ENCODE data around the gene POPDC2. TPM values are rescaled to one million over a fixed set of nuclear protein-coding genes. Genes with fewer than 3 reads are reported as not detected.

The POPDC2 gene
- total RNA-seq, 1 experiment from 2014 or later: 0.37 TPM

DNA sequence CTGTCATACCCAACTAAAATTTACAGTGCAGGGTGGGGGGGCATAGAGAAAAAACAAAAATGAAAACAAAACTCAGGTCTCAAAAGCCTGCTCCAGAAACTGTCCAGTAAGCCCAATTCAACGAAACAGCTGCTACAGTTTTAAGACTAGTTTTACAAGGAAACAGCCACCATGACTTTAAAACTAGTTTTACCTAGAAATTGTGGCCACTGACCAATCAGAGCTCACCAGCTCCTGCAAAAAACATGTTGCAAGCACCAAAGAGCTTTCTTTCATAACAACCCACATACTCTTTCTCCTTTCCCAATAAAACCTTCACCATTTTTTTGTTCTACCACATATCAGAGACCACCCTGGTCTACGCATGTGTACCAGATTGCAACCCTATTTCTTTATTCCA lies 35.1 kb upstream of the POPDC2 start:
- Histone ChIP-seq H2BK5ac (ENCODE audit: insufficient read length, low read length) (no peak overlapping the region), H3K56ac (ENCODE audit: insufficient read length, low read depth, low read length) (no peak overlapping the region), H2BK120ac (ENCODE audit: low read depth, low read length, poor library complexity, severe bottlenecking) (no peak overlapping the region), H2AFZ (ENCODE audit: low read length) (no peak overlapping the region), H3K9me3 (ENCODE audit: control insufficient read depth, low read depth, low read length) (no peaks in the 10 kb centered on the region), H2BK12ac (ENCODE audit: insufficient read length, low read depth, low read length) (no peak overlapping the region), H3K4me1 (ENCODE audit: insufficient read depth, low read length) (no peaks in the 10 kb centered on the region), H4K5ac (ENCODE audit: insufficient read length, low read depth, low read length) (no peak overlapping the region), H3K18ac (ENCODE audit: insufficient read length, low read depth, low read length) (no peak overlapping the region), H3K23ac (ENCODE audit: insufficient read length, low read depth, low read length) (no peak overlapping the region), H4K91ac (ENCODE audit: insufficient read length, low read depth, low read length) (no peak overlapping the region), H3K4me2 (ENCODE audit: insufficient read depth, insufficient read length, low read length) (no peak overlapping the region), H3K27ac (ENCODE audit: insufficient read length, low read depth, low read length) (no peak overlapping the region), H3T11ph (ENCODE audit: low read length) (no peak overlapping the region), H3K9ac (ENCODE audit: extremely low read depth, insufficient read length, low read length) (no peak overlapping the region), H2BK15ac (ENCODE audit: low read depth, low read length) (no peak overlapping the region), H2AK5ac (ENCODE audit: insufficient read length, low read length) (no peak overlapping the region), H4K8ac (replicated peaks; ENCODE audit: insufficient read length, low read depth, low read length) (no peak overlapping the region), H3K14ac (ENCODE audit: insufficient read depth, low read length) (no peak overlapping the region), H3K79me2 (ENCODE audit: insufficient read depth, low read length) (no peaks in the 10 kb centered on the region), H3K23me2 (ENCODE audit: insufficient read length, low read depth, low read length, poor library complexity, severe bottlenecking) (no peaks in the 10 kb centered on the region), H3K79me1 (ENCODE audit: insufficient read depth, low read depth, low read length, poor library complexity, severe bottlenecking) (no peaks in the 10 kb centered on the region), H3K4ac (ENCODE audit: low read depth, low read length) (no peak overlapping the region), H4K20me1 (ENCODE audit: control insufficient read depth, insufficient read depth, insufficient read length) (no peaks in the 10 kb centered on the region), H2BK20ac (ENCODE audit: low read depth, low read length, poor library complexity, severe bottlenecking) (no peak overlapping the region), H3K27me3 (ENCODE audit: insufficient read depth, low read length) (no peaks in the 10 kb centered on the region)
- H3K4me3 Mint-ChIP-seq: no peak overlapping the region
- DNase-seq: no peak
- no peak overlapping the region for H3K27ac Mint-ChIP-seq
- H3K36me3 Mint-ChIP-seq (ENCODE audit: insufficient read depth in 1 of 3, low read depth in 3 of 3): no peaks in the 10 kb centered on the region
- H3K9me3 Mint-ChIP-seq: no peaks in the 10 kb centered on the region
- TF ChIP-seq, protein P1, sequence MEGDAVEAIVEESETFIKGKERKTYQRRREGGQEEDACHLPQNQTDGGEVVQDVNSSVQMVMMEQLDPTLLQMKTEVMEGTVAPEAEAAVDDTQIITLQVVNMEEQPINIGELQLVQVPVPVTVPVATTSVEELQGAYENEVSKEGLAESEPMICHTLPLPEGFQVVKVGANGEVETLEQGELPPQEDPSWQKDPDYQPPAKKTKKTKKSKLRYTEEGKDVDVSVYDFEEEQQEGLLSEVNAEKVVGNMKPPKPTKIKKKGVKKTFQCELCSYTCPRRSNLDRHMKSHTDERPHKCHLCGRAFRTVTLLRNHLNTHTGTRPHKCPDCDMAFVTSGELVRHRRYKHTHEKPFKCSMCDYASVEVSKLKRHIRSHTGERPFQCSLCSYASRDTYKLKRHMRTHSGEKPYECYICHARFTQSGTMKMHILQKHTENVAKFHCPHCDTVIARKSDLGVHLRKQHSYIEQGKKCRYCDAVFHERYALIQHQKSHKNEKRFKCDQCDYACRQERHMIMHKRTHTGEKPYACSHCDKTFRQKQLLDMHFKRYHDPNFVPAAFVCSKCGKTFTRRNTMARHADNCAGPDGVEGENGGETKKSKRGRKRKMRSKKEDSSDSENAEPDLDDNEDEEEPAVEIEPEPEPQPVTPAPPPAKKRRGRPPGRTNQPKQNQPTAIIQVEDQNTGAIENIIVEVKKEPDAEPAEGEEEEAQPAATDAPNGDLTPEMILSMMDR (conservative IDR thresholded peaks at IDR 0.05): no peak
- H3K4me1 Mint-ChIP-seq: no peaks in the 10 kb centered on the region
- WGBS (ENCODE audit: extremely low coverage, insufficient read length, low lambda C conversion rate): no CpG with 5 or more reads among the region's 2 CpGs
- H3K27me3 Mint-ChIP-seq (ENCODE audit: low read depth): peaks cover 8% of the 10 kb centered on the region; the same call in 1 of the 2 replicates
